ENCODE results near the gene INO80E. TPM values are rescaled to one million over a fixed set of nuclear protein-coding genes. Genes with fewer than 3 reads are reported as not detected.

Gene INO80E
- total RNA-seq, 1 experiment from 2014 or later, result 90.1 TPM

GRCh38 chr16:30051518-30051917 is 55.5 kb downstream of the INO80E start:
- TF ChIP-seq CTCF (IDR thresholded peaks at IDR 0.05; ENCODE audit: unreplicated experiment), result no peak
- no TSS peak for BruUV-seq (replicated peaks)
- ChIA-PET CTCF (interaction anchor here (1.0 kb wide), 1 partner anchor 19 kb away, joined by 5 read pairs; the partner anchor contains the start of gene TLCD3B), POLR2A (interaction anchor here (1.1 kb wide), 1 partner anchor 16 kb away, joined by 3 read pairs; no protein-coding TSS in a partner anchor)
- Mint-ChIP-seq H3K36me3 (ENCODE audit: insufficient read depth, unreplicated experiment) (no peaks in the 10 kb centered on the region), H3K9me3 (ENCODE audit: unreplicated experiment) (no peaks in the 10 kb centered on the region), H3K27ac (ENCODE audit: low read depth, unreplicated experiment) (no peak overlapping the region), H3K27me3 (ENCODE audit: insufficient read depth, unreplicated experiment) (no peaks in the 10 kb centered on the region), H3K4me3 (ENCODE audit: unreplicated experiment) (peak overlapping the region; percentile 54), H3K4me1 (ENCODE audit: insufficient read depth, unreplicated experiment) (peaks cover 28% of the 10 kb centered on the region)
- intact Hi-C loops (cut with micrococcal nuclease), result no loop called here
- no peak for DNase-seq (ENCODE audit: unreplicated experiment)

DNA sequence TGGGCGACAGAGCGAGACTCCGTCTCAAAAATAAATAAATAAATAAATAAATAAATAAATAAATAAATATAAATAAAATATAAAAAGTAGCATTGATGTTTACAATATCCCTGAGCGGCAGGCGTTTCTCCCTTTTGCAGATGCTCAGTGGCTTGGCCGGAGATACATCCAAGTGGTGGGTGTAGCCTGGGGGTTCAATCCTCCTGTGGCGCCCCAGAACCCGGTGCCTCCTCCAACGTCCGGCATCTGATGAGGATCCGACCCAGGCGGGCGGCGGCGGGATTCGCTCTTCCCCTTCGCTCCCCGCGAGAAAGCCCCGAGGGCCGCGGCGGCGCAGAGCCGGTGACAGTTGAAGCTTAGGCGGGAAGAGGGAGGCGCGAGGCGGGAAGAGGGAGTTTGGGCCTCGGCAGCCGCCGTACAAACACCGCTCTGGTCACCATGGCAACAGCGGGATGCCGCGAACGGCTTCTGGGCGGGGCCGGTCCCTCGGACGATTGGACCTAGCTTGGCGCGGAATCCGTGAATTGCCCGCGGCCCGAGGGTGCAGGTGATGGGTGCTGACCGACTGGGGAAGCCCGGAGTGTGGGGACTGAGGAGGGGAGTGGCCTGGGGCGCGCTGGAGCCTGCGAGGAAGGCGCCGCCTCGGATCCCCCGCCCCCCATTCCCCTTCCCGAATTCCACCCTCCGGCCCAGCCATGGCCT is 56.8 kb downstream of the INO80E start:
- H3K9me3 Mint-ChIP-seq (ENCODE audit: unreplicated experiment), result no peaks in the 10 kb centered on the region
- no peaks in the 10 kb centered on the region for H3K36me3 Mint-ChIP-seq (ENCODE audit: insufficient read depth, unreplicated experiment)
- peaks cover 28% of the 10 kb centered on the region for H3K4me1 Mint-ChIP-seq (ENCODE audit: insufficient read depth, unreplicated experiment)
- BruUV-seq (replicated peaks), result no TSS peak
- H3K27me3 Mint-ChIP-seq (ENCODE audit: insufficient read depth, unreplicated experiment), result no peaks in the 10 kb centered on the region
- DNase-seq (ENCODE audit: unreplicated experiment), result peak; percentile 92
- CTCF ChIA-PET, result interaction anchor here (0.6 to 1.2 kb wide), 5 partner anchors 11 to 236 kb away, joined by 3 to 7 read pairs (median 4); no protein-coding TSS in a partner anchor
- peak overlapping the region; percentile 77 for H3K4me3 Mint-ChIP-seq (ENCODE audit: unreplicated experiment)
- intact Hi-C loops (cut with micrococcal nuclease), result loop anchor here (1.0 kb wide), 1 partner anchor 12 kb away; the partner anchor contains the start of gene ALDOA
- POLR2A ChIA-PET, result interaction anchor here (0.6 to 6.5 kb wide), 7 partner anchors 10 to 606 kb away, joined by 3 to 173 read pairs (median 4); partner anchors contain the start of genes ALDOA and CORO1A
- H3K27ac Mint-ChIP-seq (ENCODE audit: low read depth, unreplicated experiment), result peak overlapping the region; percentile 50
- TF ChIP-seq CTCF (IDR thresholded peaks at IDR 0.05; ENCODE audit: unreplicated experiment), result no peak

DNA sequence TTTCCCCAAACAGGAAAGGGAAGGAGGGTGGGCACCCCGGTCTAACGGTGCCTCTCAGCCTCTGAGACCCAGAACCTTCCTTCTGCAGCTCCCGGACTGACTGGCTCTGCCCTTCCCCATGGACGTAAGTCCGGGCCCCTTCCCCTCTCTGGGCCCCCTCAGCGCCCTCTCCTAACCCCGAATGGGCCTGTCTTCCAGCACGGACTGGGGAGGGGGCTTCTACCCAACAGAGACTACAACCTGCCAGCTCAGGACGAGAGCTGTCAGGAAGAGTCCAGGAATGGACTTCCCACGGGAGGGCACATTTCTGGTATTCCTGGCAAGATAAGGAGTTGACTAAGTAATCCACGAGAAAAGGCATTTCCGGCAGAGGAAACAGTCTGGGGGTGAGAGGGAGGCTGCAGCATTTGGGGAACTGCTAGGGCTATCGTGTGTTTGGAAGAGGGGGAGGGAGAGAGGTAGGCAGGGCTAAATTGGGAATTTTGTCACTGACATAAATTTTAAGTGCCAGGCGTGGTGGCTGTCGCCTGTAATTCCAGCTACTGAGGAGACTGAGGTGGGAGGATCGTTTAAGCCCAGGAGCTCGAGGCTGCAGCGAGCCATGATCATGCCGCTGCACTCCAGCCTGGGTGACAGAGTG is 57.5 kb downstream of the INO80E start:
- CTCF ChIA-PET, result interaction anchor here (0.6 to 1.2 kb wide), 8 partner anchors 12 to 394 kb away, joined by 3 to 7 read pairs (median 3); no protein-coding TSS in a partner anchor
- no peak for TF ChIP-seq CTCF (IDR thresholded peaks at IDR 0.05; ENCODE audit: unreplicated experiment)
- H3K4me1 Mint-ChIP-seq (ENCODE audit: insufficient read depth, unreplicated experiment), result peaks cover 28% of the 10 kb centered on the region
- peak overlapping the region; percentile 50 for H3K27ac Mint-ChIP-seq (ENCODE audit: low read depth, unreplicated experiment)
- no peaks in the 10 kb centered on the region for H3K27me3 Mint-ChIP-seq (ENCODE audit: insufficient read depth, unreplicated experiment)
- intact Hi-C loops (cut with micrococcal nuclease), result loop anchor here (1.0 kb wide), 1 partner anchor 12 kb away; the partner anchor contains the start of gene ALDOA
- H3K9me3 Mint-ChIP-seq (ENCODE audit: unreplicated experiment), result no peaks in the 10 kb centered on the region
- H3K36me3 Mint-ChIP-seq (ENCODE audit: insufficient read depth, unreplicated experiment), result no peaks in the 10 kb centered on the region
- DNase-seq (ENCODE audit: unreplicated experiment), result peak; percentile 24
- BruUV-seq (replicated peaks), result no TSS peak
- peak overlapping the region; percentile 77 for H3K4me3 Mint-ChIP-seq (ENCODE audit: unreplicated experiment)
- POLR2A ChIA-PET, result interaction anchor here (0.7 to 6.5 kb wide), 5 partner anchors 11 to 130 kb away, joined by 3 to 173 read pairs (median 4); partner anchors contain the start of genes ALDOA and CORO1A

- Mint-ChIP-seq H3K36me3 (ENCODE audit: insufficient read depth, unreplicated experiment) (no peaks in the 10 kb centered on the region), H3K9me3 (ENCODE audit: unreplicated experiment) (no peaks in the 10 kb centered on the region), H3K27me3 (ENCODE audit: insufficient read depth, unreplicated experiment) (no peaks in the 10 kb centered on the region), H3K4me1 (ENCODE audit: insufficient read depth, unreplicated experiment) (peaks cover 28% of the 10 kb centered on the region), H3K27ac (ENCODE audit: low read depth, unreplicated experiment) (no peak overlapping the region), H3K4me3 (ENCODE audit: unreplicated experiment) (peak overlapping the region; percentile 13)
- POLR2A ChIA-PET, result interaction anchor here (0.5 to 6.5 kb wide), 5 partner anchors 11 to 317 kb away, joined by 3 to 173 read pairs (median 3); partner anchors contain the start of genes ALDOA and TMEM219
- TF ChIP-seq CTCF (IDR thresholded peaks at IDR 0.05; ENCODE audit: unreplicated experiment), result no peak
- DNase-seq (ENCODE audit: unreplicated experiment), result no peak
- no TSS peak for BruUV-seq (replicated peaks)
- CTCF ChIA-PET, result interaction anchor here (0.7 to 1.3 kb wide), 5 partner anchors 9 to 395 kb away, joined by 3 to 7 read pairs (median 3); no protein-coding TSS in a partner anchor
- intact Hi-C loops (cut with micrococcal nuclease), result no loop called here
These were observed 58.4 kb downstream of the INO80E start for GRCh38 chr16:30054451-30054850.

All from MCF 10A (cell line).